Renal cortical epithelial cell (primary cell): ENCODE measurements around the gene C11orf21. TPM values are rescaled to one million over a fixed set of nuclear protein-coding genes. Genes with fewer than 3 reads are reported as not detected.
"Not testable (repeated sequence)": the region's sequence is repeated elsewhere in the genome, so short reads cannot be mapped to it uniquely, and the experiment has no call there.

Experiments used
- DNase-seq: peaks from one replicate; pipeline ENCODE4 v3.0.0-alpha.2; 2011; ENCODE audit warnings: low read depth
- total RNA-seq: library from RNA; depleted of rRNA; stranded (reverse); fragments of >200 nt; gene quantifications from 2 replicates; pipeline ENCODE4 v1.2.3, GENCODE V29; 2014

C11orf21 gene
- 0.10 TPM in 1 of 2 replicates, not detected in the other for total RNA-seq

GRCh38 chr11:2301631-2302305 lies at the start of gene C11orf21, which contains the start of gene TSPAN32:
Gene C11orf21 (minus strand): TSS chr11:2301918. CDS start chr11:2301808, 110 bp downstream.
Gene TSPAN32 (plus strand): TSS chr11:2302013. CDS start chr11:2302150, 137 bp downstream.
- DNase-seq, result peak; percentile 34

GRCh38 chr11:2348986-2349385 lies 47.3 kb upstream of the C11orf21 start:
- DNase-seq, result peak; percentile 11

- no peak for DNase-seq
Observed at GRCh38 chr11:2347308-2347830, 45.7 kb upstream of the C11orf21 start.

- no peak for DNase-seq
Observed at GRCh38 chr11:2346586-2347307, 45.0 kb upstream of the C11orf21 start.

- DNase-seq, result no peak
Observed at GRCh38 chr11:2346014-2346413, 44.3 kb upstream of the C11orf21 start.

GRCh38 chr11:2345050-2345449 lies 43.3 kb upstream of the C11orf21 start:
- no peak for DNase-seq

GRCh38 chr11:2343502-2343901 lies 41.8 kb upstream of the C11orf21 start:
- no peak for DNase-seq

- DNase-seq, result no peak
Observed at GRCh38 chr11:2342981-2343380, 41.3 kb upstream of the C11orf21 start.

- no peak for DNase-seq
Observed at GRCh38 chr11:2342557-2342956, 40.8 kb upstream of the C11orf21 start.

- not testable (repeated sequence) for DNase-seq
Observed at GRCh38 chr11:2338760-2339159, 37.0 kb upstream of the C11orf21 start.

- DNase-seq, result not testable (repeated sequence)
Observed at GRCh38 chr11:2335286-2335685, 33.6 kb upstream of the C11orf21 start.

- DNase-seq, result not testable (repeated sequence)
Observed at GRCh38 chr11:2333486-2334205, 31.9 kb upstream of the C11orf21 start.

- not testable (repeated sequence) for DNase-seq
Observed at GRCh38 chr11:2332569-2332968, 30.9 kb upstream of the C11orf21 start.

GRCh38 chr11:2331404-2331803 lies 29.7 kb upstream of the C11orf21 start:
- no peak for DNase-seq

- no peak for DNase-seq
Observed at GRCh38 chr11:2330696-2331095, 29.0 kb upstream of the C11orf21 start.

GRCh38 chr11:2329551-2329950 lies 27.8 kb upstream of the C11orf21 start:
- DNase-seq, result no peak

GRCh38 chr11:2328656-2329354 lies 27.1 kb upstream of the C11orf21 start:
- no peak for DNase-seq

GRCh38 chr11:2328021-2328420 lies 26.3 kb upstream of the C11orf21 start:
- DNase-seq, result no peak

GRCh38 chr11:2327032-2327431 lies 25.3 kb upstream of the C11orf21 start:
- no peak for DNase-seq

GRCh38 chr11:2325719-2326118 lies 24.0 kb upstream of the C11orf21 start:
- no peak for DNase-seq

- DNase-seq, result no peak
Observed at GRCh38 chr11:2325123-2325522, 23.4 kb upstream of the C11orf21 start.

- no peak for DNase-seq
Observed at GRCh38 chr11:2321311-2321683, 19.6 kb upstream of the C11orf21 start.
